NCI-H526 treated with DMSO at 0.1 percent for 48 hours (cell line): Measurements from ENCODE around the gene ZNF224.

Experiments used
- DNase-seq: peaks from one replicate; lab custom pipeline; 2025; lab: John Stamatoyannopoulos, UW

Gene ZNF224

GRCh38 chr19:44131955-44132354 lies 37.8 kb downstream of the ZNF224 start:
- no peak for DNase-seq

GRCh38 chr19:44141191-44142058 lies 47.3 kb downstream of the ZNF224 start, which contains the start of gene ZNF234:
Gene ZNF234 (plus strand): TSS chr19:44141554. CDS start chr19:44144633, 3,079 bp downstream.
- peak; percentile 74 for DNase-seq

GRCh38 chr19:44142059-44142433 lies 47.9 kb downstream of the ZNF224 start:
- no peak for DNase-seq

GRCh38 chr19:44149776-44150175 lies 55.6 kb downstream of the ZNF224 start:
- no peak for DNase-seq

- DNase-seq, result no peak
Measured at GRCh38 chr19:44151491-44151890, 57.3 kb downstream of the ZNF224 start.

GRCh38 chr19:44156475-44156874 lies 62.3 kb downstream of the ZNF224 start:
- no peak for DNase-seq
